GM06990 (cell line): Measurements from ENCODE around the gene FANCB.

Experiments
- DNase-seq: peaks from one replicate; pipeline ENCODE4 v3.0.0-alpha.2; 2011; ENCODE audit not compliant: insufficient read length; ENCODE audit errors: extremely low read depth
- H3K27me3 ChIP-seq: replicated peaks from 2 replicates; pipeline ENCODE4 v1.6.0; 2011; ENCODE audit warnings: low read length; ENCODE audit not compliant: control insufficient read depth, insufficient read depth
- H3K36me3 ChIP-seq: 2 replicates; pipeline ENCODE4 v1.5.1; 2011; ENCODE audit warnings: low read length; ENCODE audit not compliant: control insufficient read depth, insufficient read depth
- H3K4me3 ChIP-seq: replicated peaks from 2 replicates; pipeline ENCODE4 v1.5.1; 2011; ENCODE audit warnings: low read depth, mild to moderate bottlenecking, control low read depth, low read length
- CTCF ChIP-seq: IDR thresholded peaks from 2 replicates; pipeline ENCODE4 v1.5.1; 2011; ENCODE audit warnings: low read length, control low read depth, mild to moderate bottlenecking, inconsistent platforms; ENCODE audit not compliant: insufficient read depth, poor library complexity, severe bottlenecking

The FANCB gene

DNA sequence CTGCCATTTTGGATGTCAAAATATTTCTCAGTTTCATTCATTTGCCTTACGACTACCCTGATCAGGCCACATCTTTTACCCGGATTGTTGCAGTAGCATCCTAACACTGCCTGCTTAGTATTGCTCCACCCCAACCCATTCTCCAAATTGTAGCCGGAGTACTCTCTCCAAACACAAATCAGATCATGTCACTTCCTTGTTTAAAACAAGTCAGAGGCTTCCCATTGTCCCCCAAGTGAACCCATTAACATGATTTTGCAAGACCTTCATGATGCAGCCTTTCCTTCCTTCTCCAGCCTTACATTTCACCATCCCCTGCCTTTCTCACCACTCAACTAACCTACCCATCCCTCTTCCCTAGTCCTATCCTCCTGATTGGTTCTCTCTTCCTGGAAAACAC, 53.1 kb downstream of the FANCB start:
- Histone ChIP-seq H3K36me3 (no peaks in the 10 kb centered on the region), H3K4me3 (no peak overlapping the region), H3K27me3 (no peaks in the 10 kb centered on the region)
- TF ChIP-seq CTCF = no peak
- no peak for DNase-seq

GRCh38 chrX:14817571-14817970, 55.3 kb downstream of the FANCB start:
- TF ChIP-seq CTCF = no peak
- H3K36me3 ChIP-seq = no peaks in the 10 kb centered on the region
- no peaks in the 10 kb centered on the region for H3K27me3 ChIP-seq
- no peak for DNase-seq
- H3K4me3 ChIP-seq = no peak overlapping the region

GRCh38 chrX:14802943-14803710, 69.7 kb downstream of the FANCB start:
- DNase-seq = no peak
- no peak for TF ChIP-seq CTCF
- Histone ChIP-seq H3K27me3 (no peaks in the 10 kb centered on the region), H3K36me3 (no peaks in the 10 kb centered on the region), H3K4me3 (no peak overlapping the region)

DNA sequence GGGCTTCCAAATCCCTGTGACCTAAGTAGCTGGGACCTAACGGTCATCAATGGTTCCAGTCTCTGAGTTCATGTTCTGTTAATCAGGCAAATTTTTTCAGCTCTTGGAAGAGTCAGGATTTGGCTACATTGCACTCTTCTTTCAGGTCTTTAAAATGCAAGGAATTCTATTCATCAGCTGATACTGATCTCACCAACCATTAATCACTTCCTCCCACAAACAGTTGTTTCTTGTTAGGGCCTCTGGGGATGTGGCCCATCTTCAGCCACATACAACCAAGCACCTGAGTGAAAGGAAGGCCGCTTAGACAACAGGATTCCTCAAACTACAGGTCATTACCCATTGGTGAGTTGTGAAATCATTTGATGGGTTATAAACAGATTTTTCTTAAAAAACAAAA, 71.7 kb downstream of the FANCB start:
- Histone ChIP-seq H3K4me3 (no peak overlapping the region), H3K27me3 (no peaks in the 10 kb centered on the region), H3K36me3 (no peaks in the 10 kb centered on the region)
- no peak for TF ChIP-seq CTCF
- DNase-seq = no peak

DNA sequence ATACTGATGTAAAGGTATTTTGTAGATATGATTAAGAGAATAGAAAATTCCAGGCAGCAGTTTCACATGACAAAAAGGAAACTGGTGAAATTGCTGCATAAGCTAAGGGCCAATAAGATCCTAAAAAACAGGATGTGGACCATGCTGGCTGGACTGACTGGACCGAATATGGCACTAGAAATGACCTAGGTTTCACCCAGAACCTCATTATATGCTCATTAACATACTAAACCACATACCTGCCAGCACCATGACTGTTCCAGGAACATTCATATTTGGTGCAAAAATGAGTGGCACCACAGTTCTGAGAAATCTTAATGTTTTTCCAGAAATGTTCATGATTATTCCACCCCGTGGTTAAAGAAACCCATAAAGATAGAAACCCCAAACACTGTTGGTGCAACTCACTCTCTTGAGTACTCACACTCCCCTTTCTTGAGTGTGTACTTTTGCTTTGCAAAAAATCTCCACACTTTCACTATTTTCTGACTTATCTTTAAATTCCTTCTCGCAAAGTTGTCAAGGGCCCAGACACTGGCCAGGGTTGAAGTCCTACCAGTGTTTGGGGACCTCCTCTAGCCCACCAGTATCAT, 74.0 kb downstream of the FANCB start:
- no peak for DNase-seq
- no peak for TF ChIP-seq CTCF
- Histone ChIP-seq H3K4me3 (no peak overlapping the region), H3K36me3 (no peaks in the 10 kb centered on the region), H3K27me3 (no peaks in the 10 kb centered on the region)
